ENCODE data around the gene XYLT1. TPM values are rescaled to one million over a fixed set of nuclear protein-coding genes. Genes with fewer than 3 reads are reported as not detected.

The XYLT1 gene
- polyA plus RNA-seq, 2 donors, result 3.0 TPM

- no peaks in the 10 kb centered on the region for H3K27me3 ChIP-seq (ENCODE audit: control insufficient read depth in 1 of 2, insufficient read depth in 2 of 2, low read length in 2 of 2)
- peaks cover 0 to 3% of the 10 kb centered on the region in 2 donors for H3K4me1 ChIP-seq (ENCODE audit: control insufficient read depth in 2 of 2, insufficient read depth in 2 of 2, low read length in 1 of 2)
- no peaks in the 10 kb centered on the region for H3K36me3 ChIP-seq (ENCODE audit: control insufficient read depth in 2 of 2, insufficient read depth in 2 of 2, low read length in 1 of 2)
- peak overlapping the region in 1 of 2 donors; percentile 15 for H3K27ac ChIP-seq (ENCODE audit: low read depth in 2 of 2, low read length in 1 of 2)
- 68 to 83% methylated on average over 5 of the region's 5 CpGs for WGBS, 2 donors
- H3K4me3 ChIP-seq (ENCODE audit: low read depth in 1 of 2, low read length in 2 of 2), result no peak overlapping the region
- no peaks in the 10 kb centered on the region for H3K9me3 ChIP-seq (ENCODE audit: control insufficient read depth in 2 of 2, insufficient read depth in 1 of 2, low read depth in 1 of 2, low read length in 1 of 2)
These were observed 246.4 kb downstream of the XYLT1 start for GRCh38 chr16:17224350-17224749.

DNA sequence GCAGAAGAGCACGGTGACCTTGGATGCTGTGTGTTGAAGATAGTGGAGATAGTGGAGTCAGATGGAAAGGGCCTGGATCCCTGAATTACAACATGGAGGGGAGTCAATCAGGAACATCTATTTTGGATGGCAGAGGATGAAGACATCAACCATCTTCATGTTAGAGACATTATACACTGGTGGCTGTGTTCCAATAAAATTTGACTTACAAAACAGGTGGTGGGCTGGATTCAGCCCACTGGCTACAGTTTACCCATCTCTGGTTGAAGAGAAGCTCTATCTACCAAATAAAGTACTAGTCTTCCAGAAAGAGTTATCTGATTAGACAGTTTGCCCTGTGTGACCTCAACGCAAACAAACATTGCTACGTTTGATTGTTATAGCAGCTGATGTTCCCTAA is 247.2 kb downstream of the XYLT1 start:
- Histone ChIP-seq H3K27me3 (ENCODE audit: control insufficient read depth in 1 of 2, insufficient read depth in 2 of 2, low read length in 2 of 2) (no peaks in the 10 kb centered on the region), H3K36me3 (ENCODE audit: control insufficient read depth in 2 of 2, insufficient read depth in 2 of 2, low read length in 1 of 2) (no peaks in the 10 kb centered on the region), H3K9me3 (ENCODE audit: control insufficient read depth in 2 of 2, insufficient read depth in 1 of 2, low read depth in 1 of 2, low read length in 1 of 2) (no peaks in the 10 kb centered on the region), H3K27ac (ENCODE audit: low read depth in 2 of 2, low read length in 1 of 2) (no peak overlapping the region), H3K4me1 (ENCODE audit: control insufficient read depth in 2 of 2, insufficient read depth in 2 of 2, low read length in 1 of 2) (no peaks in the 10 kb centered on the region), H3K4me3 (ENCODE audit: low read depth in 1 of 2, low read length in 2 of 2) (no peak overlapping the region)
- WGBS, 2 donors, result 89 to 90% methylated on average over 3 of the region's 3 CpGs

GRCh38 chr16:17222871-17223401 is 247.8 kb downstream of the XYLT1 start:
- Histone ChIP-seq H3K27me3 (ENCODE audit: control insufficient read depth in 1 of 2, insufficient read depth in 2 of 2, low read length in 2 of 2) (no peaks in the 10 kb centered on the region), H3K36me3 (ENCODE audit: control insufficient read depth in 2 of 2, insufficient read depth in 2 of 2, low read length in 1 of 2) (no peaks in the 10 kb centered on the region), H3K4me1 (ENCODE audit: control insufficient read depth in 2 of 2, insufficient read depth in 2 of 2, low read length in 1 of 2) (no peaks in the 10 kb centered on the region), H3K4me3 (ENCODE audit: low read depth in 1 of 2, low read length in 2 of 2) (no peak overlapping the region), H3K9me3 (ENCODE audit: control insufficient read depth in 2 of 2, insufficient read depth in 1 of 2, low read depth in 1 of 2, low read length in 1 of 2) (no peaks in the 10 kb centered on the region), H3K27ac (ENCODE audit: low read depth in 2 of 2, low read length in 1 of 2) (no peak overlapping the region)
- WGBS, 2 donors, result 75 to 78% methylated on average over 12 of the region's 12 CpGs

DNA sequence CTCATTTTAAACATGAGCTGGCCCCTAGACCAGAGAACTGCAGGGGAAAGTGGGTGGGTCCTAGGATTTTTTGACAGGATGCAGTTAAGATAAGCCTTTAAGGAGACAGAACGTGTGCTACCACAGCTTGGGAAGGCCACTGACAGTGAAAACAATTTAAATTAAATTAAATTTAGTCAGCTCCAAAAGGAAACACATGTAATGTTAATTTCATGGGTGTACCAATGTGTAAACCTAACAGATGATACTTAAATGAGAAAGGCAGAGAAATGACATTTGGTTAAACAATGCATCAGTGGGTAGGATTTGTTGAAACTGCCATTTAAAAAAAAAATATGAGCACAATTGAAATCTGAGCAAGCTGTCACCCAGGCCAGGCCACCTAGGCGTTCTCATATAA is 250.8 kb downstream of the XYLT1 start:
- H3K4me1 ChIP-seq (ENCODE audit: control insufficient read depth in 2 of 2, insufficient read depth in 2 of 2, low read length in 1 of 2), result no peaks in the 10 kb centered on the region
- H3K36me3 ChIP-seq (ENCODE audit: control insufficient read depth in 2 of 2, insufficient read depth in 2 of 2, low read length in 1 of 2), result peaks cover 0 to 2% of the 10 kb centered on the region in 2 donors
- no peak overlapping the region for H3K27ac ChIP-seq (ENCODE audit: low read depth in 2 of 2, low read length in 1 of 2)
- no peak overlapping the region for H3K4me3 ChIP-seq (ENCODE audit: low read depth in 1 of 2, low read length in 2 of 2)
- no peaks in the 10 kb centered on the region for H3K9me3 ChIP-seq (ENCODE audit: control insufficient read depth in 2 of 2, insufficient read depth in 1 of 2, low read depth in 1 of 2, low read length in 1 of 2)
- 72 to 84% methylated on average over 2 of the region's 2 CpGs for WGBS, 2 donors
- H3K27me3 ChIP-seq (ENCODE audit: control insufficient read depth in 1 of 2, insufficient read depth in 2 of 2, low read length in 2 of 2), result no peaks in the 10 kb centered on the region

DNA sequence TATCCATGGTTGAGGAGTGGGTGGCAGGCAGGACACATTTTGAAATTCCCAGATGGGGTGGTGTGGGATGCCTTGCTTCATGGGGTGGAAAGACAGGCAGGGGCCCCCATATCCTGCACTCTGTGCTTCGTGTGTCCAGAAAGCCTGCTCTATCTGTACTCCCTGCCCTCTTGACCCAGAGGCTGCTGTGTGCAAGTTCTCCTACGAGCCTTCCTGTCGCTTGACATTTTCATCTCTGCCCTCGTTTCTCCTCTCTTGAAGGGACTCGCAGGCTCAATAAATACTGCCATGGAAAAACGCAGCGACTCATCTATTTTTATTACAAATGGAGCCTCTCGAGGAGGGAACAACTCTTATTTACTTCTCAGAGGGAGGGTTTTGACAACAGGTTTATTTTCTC is 254.8 kb downstream of the XYLT1 start:
- H3K4me3 ChIP-seq (ENCODE audit: low read depth in 1 of 2, low read length in 2 of 2), result no peak overlapping the region
- no peak overlapping the region for H3K27ac ChIP-seq (ENCODE audit: low read depth in 2 of 2, low read length in 1 of 2)
- H3K9me3 ChIP-seq (ENCODE audit: control insufficient read depth in 2 of 2, insufficient read depth in 1 of 2, low read depth in 1 of 2, low read length in 1 of 2), result peaks cover 0 to 7% of the 10 kb centered on the region in 2 donors
- H3K4me1 ChIP-seq (ENCODE audit: control insufficient read depth in 2 of 2, insufficient read depth in 2 of 2, low read length in 1 of 2), result no peaks in the 10 kb centered on the region
- H3K27me3 ChIP-seq (ENCODE audit: control insufficient read depth in 1 of 2, insufficient read depth in 2 of 2, low read length in 2 of 2), result no peaks in the 10 kb centered on the region
- 70 to 74% methylated on average over 8 of the region's 8 CpGs for WGBS, 2 donors
- peaks cover 0 to 2% of the 10 kb centered on the region in 2 donors for H3K36me3 ChIP-seq (ENCODE audit: control insufficient read depth in 2 of 2, insufficient read depth in 2 of 2, low read length in 1 of 2)

- Histone ChIP-seq H3K4me3 (ENCODE audit: low read depth in 1 of 2, low read length in 2 of 2) (no peak overlapping the region), H3K9me3 (ENCODE audit: control insufficient read depth in 2 of 2, insufficient read depth in 1 of 2, low read depth in 1 of 2, low read length in 1 of 2) (peaks cover 0 to 7% of the 10 kb centered on the region in 2 donors)
- 83 to 89% methylated on average over 2 of the region's 2 CpGs for WGBS, 2 donors
These were observed 255.5 kb downstream of the XYLT1 start for GRCh38 chr16:17215306-17215705.

DNA sequence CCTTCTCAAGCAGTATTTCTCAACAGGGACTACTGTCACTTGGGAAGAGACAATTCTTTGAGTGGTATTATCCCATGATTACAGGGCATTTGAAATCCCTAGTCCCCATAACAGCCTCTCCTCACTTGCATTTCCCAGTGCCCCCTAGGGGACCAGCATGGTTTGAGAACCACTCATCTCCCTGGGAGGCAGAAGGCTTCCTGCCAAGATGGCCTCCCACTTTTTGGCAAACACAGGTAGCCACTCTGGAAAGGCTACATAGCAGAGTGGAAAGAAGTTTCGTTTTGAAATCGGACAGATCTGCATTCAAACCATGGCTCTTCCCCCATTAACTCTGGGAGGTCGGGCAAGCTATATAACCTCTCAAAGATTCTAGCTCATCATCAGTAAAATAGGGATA is 256.8 kb downstream of the XYLT1 start:
- Histone ChIP-seq H3K36me3 (ENCODE audit: control insufficient read depth in 2 of 2, insufficient read depth in 2 of 2, low read length in 1 of 2) (peaks cover 0 to 2% of the 10 kb centered on the region in 2 donors), H3K4me1 (ENCODE audit: control insufficient read depth in 2 of 2, insufficient read depth in 2 of 2, low read length in 1 of 2) (no peaks in the 10 kb centered on the region), H3K4me3 (ENCODE audit: low read depth in 1 of 2, low read length in 2 of 2) (no peak overlapping the region), H3K27me3 (ENCODE audit: control insufficient read depth in 1 of 2, insufficient read depth in 2 of 2, low read length in 2 of 2) (no peaks in the 10 kb centered on the region), H3K27ac (ENCODE audit: low read depth in 2 of 2, low read length in 1 of 2) (no peak overlapping the region), H3K9me3 (ENCODE audit: control insufficient read depth in 2 of 2, insufficient read depth in 1 of 2, low read depth in 1 of 2, low read length in 1 of 2) (peaks cover 0 to 7% of the 10 kb centered on the region in 2 donors)
- WGBS, 2 donors, result 90 to 92% methylated on average over 3 of the region's 3 CpGs

More at GRCh38 chr16:17215306-17215705, 255.5 kb downstream of the XYLT1 start:
- H3K36me3 ChIP-seq (ENCODE audit: control insufficient read depth in 2 of 2, insufficient read depth in 2 of 2, low read length in 1 of 2), result peaks cover 0 to 2% of the 10 kb centered on the region in 2 donors
- no peak overlapping the region for H3K27ac ChIP-seq (ENCODE audit: low read depth in 2 of 2, low read length in 1 of 2)
- H3K27me3 ChIP-seq (ENCODE audit: control insufficient read depth in 1 of 2, insufficient read depth in 2 of 2, low read length in 2 of 2), result no peaks in the 10 kb centered on the region
- no peaks in the 10 kb centered on the region for H3K4me1 ChIP-seq (ENCODE audit: control insufficient read depth in 2 of 2, insufficient read depth in 2 of 2, low read length in 1 of 2)

DNA sequence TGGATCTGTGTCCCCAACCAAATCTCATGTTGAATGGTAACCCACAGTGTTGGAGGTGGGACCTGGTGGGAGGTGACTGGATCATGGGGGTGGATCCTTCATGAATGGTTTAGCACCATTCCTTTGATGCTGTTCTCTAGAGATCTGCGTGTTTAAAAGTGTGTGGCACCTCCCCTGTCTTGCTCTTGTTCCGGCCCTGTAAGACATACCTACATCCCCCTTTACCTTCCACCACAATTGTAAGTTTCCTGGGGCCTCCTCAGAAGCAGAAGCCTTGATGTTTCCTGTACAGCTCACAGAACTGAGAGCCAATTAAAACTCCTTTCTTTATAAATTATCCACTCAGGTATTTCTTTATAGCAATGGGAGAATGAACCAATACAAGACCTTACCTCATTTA is 257.7 kb downstream of the XYLT1 start:
- Histone ChIP-seq H3K27ac (ENCODE audit: low read depth in 2 of 2, low read length in 1 of 2) (no peak overlapping the region), H3K36me3 (ENCODE audit: control insufficient read depth in 2 of 2, insufficient read depth in 2 of 2, low read length in 1 of 2) (peaks cover 0 to 2% of the 10 kb centered on the region in 2 donors), H3K27me3 (ENCODE audit: control insufficient read depth in 1 of 2, insufficient read depth in 2 of 2, low read length in 2 of 2) (no peaks in the 10 kb centered on the region), H3K4me3 (ENCODE audit: low read depth in 1 of 2, low read length in 2 of 2) (no peak overlapping the region), H3K4me1 (ENCODE audit: control insufficient read depth in 2 of 2, insufficient read depth in 2 of 2, low read length in 1 of 2) (no peaks in the 10 kb centered on the region), H3K9me3 (ENCODE audit: control insufficient read depth in 2 of 2, insufficient read depth in 1 of 2, low read depth in 1 of 2, low read length in 1 of 2) (peaks cover 0 to 7% of the 10 kb centered on the region in 2 donors)
- 86 to 89% methylated on average over 2 of the region's 2 CpGs for WGBS, 2 donors

GRCh38 chr16:17212606-17213005 is 258.2 kb downstream of the XYLT1 start:
- Histone ChIP-seq H3K4me1 (ENCODE audit: control insufficient read depth in 2 of 2, insufficient read depth in 2 of 2, low read length in 1 of 2) (no peaks in the 10 kb centered on the region), H3K9me3 (ENCODE audit: control insufficient read depth in 2 of 2, insufficient read depth in 1 of 2, low read depth in 1 of 2, low read length in 1 of 2) (peaks cover 0 to 7% of the 10 kb centered on the region in 2 donors)

GRCh38 chr16:17211797-17212196 is 259.0 kb downstream of the XYLT1 start:
- Histone ChIP-seq H3K4me3 (ENCODE audit: low read depth in 1 of 2, low read length in 2 of 2) (no peak overlapping the region), H3K4me1 (ENCODE audit: control insufficient read depth in 2 of 2, insufficient read depth in 2 of 2, low read length in 1 of 2) (peaks cover 0 to 1% of the 10 kb centered on the region in 2 donors), H3K27ac (ENCODE audit: low read depth in 2 of 2, low read length in 1 of 2) (no peak overlapping the region), H3K36me3 (ENCODE audit: control insufficient read depth in 2 of 2, insufficient read depth in 2 of 2, low read length in 1 of 2) (no peaks in the 10 kb centered on the region), H3K9me3 (ENCODE audit: control insufficient read depth in 2 of 2, insufficient read depth in 1 of 2, low read depth in 1 of 2, low read length in 1 of 2) (peaks cover 0 to 7% of the 10 kb centered on the region in 2 donors), H3K27me3 (ENCODE audit: control insufficient read depth in 1 of 2, insufficient read depth in 2 of 2, low read length in 2 of 2) (no peaks in the 10 kb centered on the region)
- WGBS, 2 donors, result 76 to 81% methylated on average over 4 of the region's 4 CpGs

More at GRCh38 chr16:17212606-17213005, 258.2 kb downstream of the XYLT1 start:
- no peak overlapping the region for H3K4me3 ChIP-seq (ENCODE audit: low read depth in 1 of 2, low read length in 2 of 2)
- peaks cover 0 to 2% of the 10 kb centered on the region in 2 donors for H3K36me3 ChIP-seq (ENCODE audit: control insufficient read depth in 2 of 2, insufficient read depth in 2 of 2, low read length in 1 of 2)
- no peaks in the 10 kb centered on the region for H3K27me3 ChIP-seq (ENCODE audit: control insufficient read depth in 1 of 2, insufficient read depth in 2 of 2, low read length in 2 of 2)
- 77 to 79% methylated on average over 6 of the region's 6 CpGs for WGBS, 2 donors
- no peak overlapping the region for H3K27ac ChIP-seq (ENCODE audit: low read depth in 2 of 2, low read length in 1 of 2)

All from esophagus (tissue), 2 donors.